ENCODE measurements around the gene DYNC1H1. TPM values are rescaled to one million over a fixed set of nuclear protein-coding genes. Genes with fewer than 3 reads are reported as not detected.

The DYNC1H1 gene
- total and polyA plus RNA-seq, 2 of the 13 experiments (the other 11 are each of a cell fraction or from before 2014, with no cell fraction given) = 74.4 to 239 TPM

GRCh38 chr14:102086972-102087761 lies 122.8 kb downstream of the DYNC1H1 start, which contains the start of gene HSP90AA1 (continued):
- TF ChIP-seq FOXO4 (CRISPR knock-in tag; conservative IDR thresholded peaks at IDR 0.05) (no peak), ZNF354B (CRISPR knock-in tag; IDR thresholded peaks at IDR 0.05) (no peak), ZNF598 (CRISPR knock-in tag; IDR thresholded peaks at IDR 0.05; ENCODE audit: borderline replicate concordance) (no peak), EHMT2 (IDR thresholded peaks at IDR 0.05; ENCODE audit: borderline replicate concordance, low read depth, low read length) (no peak), MED13 (CRISPR knock-in tag; IDR thresholded peaks at IDR 0.05) (peak; percentile 67; the same call in 1 of the 2 replicates), CREM (IDR thresholded peaks at IDR 0.05) (no peak), CREM (CRISPR knock-in tag; IDR thresholded peaks at IDR 0.05) (no peak), FOSL1 (CRISPR knock-in tag; IDR thresholded peaks at IDR 0.05; ENCODE audit: borderline replicate concordance) (no peak), PTBP1 (IDR thresholded peaks at IDR 0.05; ENCODE audit: low read depth, low read length, poor library complexity, severe bottlenecking) (no peak), MTA3 (CRISPR knock-in tag; IDR thresholded peaks at IDR 0.05) (no peak), POLR2A (IDR thresholded peaks at IDR 0.05; ENCODE audit: insufficient read depth in 1 of 2, low read depth in 2 of 2, low read length in 2 of 2) (peak; percentile 97 to 99), ZBTB42 (CRISPR knock-in tag; IDR thresholded peaks at IDR 0.05) (no peak), GFI1 (CRISPR knock-in tag; IDR thresholded peaks at IDR 0.05; ENCODE audit: borderline replicate concordance) (peak; percentile 75; the same call in 1 of the 2 replicates), NRL (CRISPR knock-in tag; IDR thresholded peaks at IDR 0.05; ENCODE audit: borderline replicate concordance) (peak; percentile 13; the same call in 1 of the 2 replicates), ZSCAN21 (CRISPR knock-in tag; IDR thresholded peaks at IDR 0.05; ENCODE audit: borderline replicate concordance) (0 out of 2 replicates have a peak, but pooled peaks have one; percentile 54), PCBP2 (optimal IDR thresholded peaks at IDR 0.05; ENCODE audit: low read depth, low read length, poor library complexity, severe bottlenecking) (no peak), ZNF350 (CRISPR knock-in tag; IDR thresholded peaks at IDR 0.05; ENCODE audit: borderline replicate concordance, low read depth) (no peak), SMARCE1 (IDR thresholded peaks at IDR 0.05; ENCODE audit: borderline replicate concordance) (no peak), BCL3 (CRISPR knock-in tag; IDR thresholded peaks at IDR 0.05) (peak; percentile 27; the same call in 1 of the 2 replicates), HOXA5 (CRISPR knock-in tag; IDR thresholded peaks at IDR 0.05) (peak; percentile 16; the same call in 1 of the 2 replicates), ZNF790 (CRISPR knock-in tag; IDR thresholded peaks at IDR 0.05; ENCODE audit: borderline replicate concordance) (no peak; the same call in 1 of the 2 replicates)
- TF ChIP-seq, protein P1, sequence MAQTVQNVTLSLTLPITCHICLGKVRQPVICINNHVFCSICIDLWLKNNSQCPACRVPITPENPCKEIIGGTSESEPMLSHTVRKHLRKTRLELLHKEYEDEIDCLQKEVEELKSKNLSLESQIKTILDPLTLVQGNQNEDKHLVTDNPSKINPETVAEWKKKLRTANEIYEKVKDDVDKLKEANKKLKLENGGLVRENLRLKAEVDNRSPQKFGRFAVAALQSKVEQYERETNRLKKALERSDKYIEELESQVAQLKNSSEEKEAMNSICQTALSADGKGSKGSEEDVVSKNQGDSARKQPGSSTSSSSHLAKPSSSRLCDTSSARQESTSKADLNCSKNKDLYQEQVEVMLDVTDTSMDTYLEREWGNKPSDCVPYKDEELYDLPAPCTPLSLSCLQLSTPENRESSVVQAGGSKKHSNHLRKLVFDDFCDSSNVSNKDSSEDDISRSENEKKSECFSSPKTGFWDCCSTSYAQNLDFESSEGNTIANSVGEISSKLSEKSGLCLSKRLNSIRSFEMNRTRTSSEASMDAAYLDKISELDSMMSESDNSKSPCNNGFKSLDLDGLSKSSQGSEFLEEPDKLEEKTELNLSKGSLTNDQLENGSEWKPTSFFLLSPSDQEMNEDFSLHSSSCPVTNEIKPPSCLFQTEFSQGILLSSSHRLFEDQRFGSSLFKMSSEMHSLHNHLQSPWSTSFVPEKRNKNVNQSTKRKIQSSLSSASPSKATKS (CRISPR knock-in tag; IDR thresholded peaks at IDR 0.05) = no peak
